ENCODE results near the gene CETP. TPM values are rescaled to one million over a fixed set of nuclear protein-coding genes. Genes with fewer than 3 reads are reported as not detected.
A peak's percentile ranks its signal among the peaks of the same experiment; 100 is the strongest.

Gene CETP
- total and polyA plus RNA-seq, 2 of the 13 experiments (the other 11 are each of a cell fraction or from before 2014, with no cell fraction given) = 0.31 to 9.8 TPM

- TF ChIP-seq GATAD1 (CRISPR knock-in tag; IDR thresholded peaks at IDR 0.05) = 0 out of 2 replicates have a peak, but pooled peaks have one; percentile 0
- TF ChIP-seq KAT7 (CRISPR knock-in tag; IDR thresholded peaks at IDR 0.05; ENCODE audit: borderline replicate concordance) = no peak
- TF ChIP-seq, protein P1, sequence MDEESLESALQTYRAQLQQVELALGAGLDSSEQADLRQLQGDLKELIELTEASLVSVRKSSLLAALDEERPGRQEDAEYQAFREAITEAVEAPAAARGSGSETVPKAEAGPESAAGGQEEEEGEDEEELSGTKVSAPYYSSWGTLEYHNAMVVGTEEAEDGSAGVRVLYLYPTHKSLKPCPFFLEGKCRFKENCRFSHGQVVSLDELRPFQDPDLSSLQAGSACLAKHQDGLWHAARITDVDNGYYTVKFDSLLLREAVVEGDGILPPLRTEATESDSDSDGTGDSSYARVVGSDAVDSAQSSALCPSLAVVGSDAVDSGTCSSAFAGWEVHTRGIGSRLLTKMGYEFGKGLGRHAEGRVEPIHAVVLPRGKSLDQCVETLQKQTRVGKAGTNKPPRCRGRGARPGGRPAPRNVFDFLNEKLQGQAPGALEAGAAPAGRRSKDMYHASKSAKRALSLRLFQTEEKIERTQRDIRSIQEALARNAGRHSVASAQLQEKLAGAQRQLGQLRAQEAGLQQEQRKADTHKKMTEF (CRISPR knock-in tag; IDR thresholded peaks at IDR 0.05) = no peak
- no peak for TF ChIP-seq NFATC3 (CRISPR knock-in tag; IDR thresholded peaks at IDR 0.05)
- TF ChIP-seq KDM3A (CRISPR knock-in tag; IDR thresholded peaks at IDR 0.05; ENCODE audit: low read depth) = no peak
- no peak for TF ChIP-seq REPIN1 (CRISPR knock-in tag; IDR thresholded peaks at IDR 0.05; ENCODE audit: borderline replicate concordance, low read depth)
- TF ChIP-seq FOSL1 (CRISPR knock-in tag; IDR thresholded peaks at IDR 0.05; ENCODE audit: borderline replicate concordance) = no peak
- TF ChIP-seq RFXAP (CRISPR knock-in tag; IDR thresholded peaks at IDR 0.05; ENCODE audit: borderline replicate concordance) = no peak
- no peak for TF ChIP-seq GTF3A (CRISPR knock-in tag; conservative IDR thresholded peaks at IDR 0.05)
- no peak for TF ChIP-seq ZC3H4 (CRISPR knock-in tag; IDR thresholded peaks at IDR 0.05; ENCODE audit: borderline replicate concordance)
- TF ChIP-seq ZFY (CRISPR knock-in tag; IDR thresholded peaks at IDR 0.05) = peak; percentile 28; the same call in 1 of the 2 replicates
- no peak for TF ChIP-seq ZNF720 (CRISPR knock-in tag; IDR thresholded peaks at IDR 0.05)
- TF ChIP-seq ZNF414 (CRISPR knock-in tag; IDR thresholded peaks at IDR 0.05) = no peak
- TF ChIP-seq, protein P2, sequence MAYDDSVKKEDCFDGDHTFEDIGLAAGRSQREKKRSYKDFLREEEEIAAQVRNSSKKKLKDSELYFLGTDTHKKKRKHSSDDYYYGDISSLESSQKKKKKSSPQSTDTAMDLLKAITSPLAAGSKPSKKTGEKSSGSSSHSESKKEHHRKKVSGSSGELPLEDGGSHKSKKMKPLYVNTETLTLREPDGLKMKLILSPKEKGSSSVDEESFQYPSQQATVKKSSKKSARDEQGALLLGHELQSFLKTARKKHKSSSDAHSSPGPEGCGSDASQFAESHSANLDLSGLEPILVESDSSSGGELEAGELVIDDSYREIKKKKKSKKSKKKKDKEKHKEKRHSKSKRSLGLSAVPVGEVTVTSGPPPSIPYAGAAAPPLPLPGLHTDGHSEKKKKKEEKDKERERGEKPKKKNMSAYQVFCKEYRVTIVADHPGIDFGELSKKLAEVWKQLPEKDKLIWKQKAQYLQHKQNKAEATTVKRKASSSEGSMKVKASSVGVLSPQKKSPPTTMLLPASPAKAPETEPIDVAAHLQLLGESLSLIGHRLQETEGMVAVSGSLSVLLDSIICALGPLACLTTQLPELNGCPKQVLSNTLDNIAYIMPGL (CRISPR knock-in tag; IDR thresholded peaks at IDR 0.05; ENCODE audit: borderline replicate concordance in 1 of 2, low read depth in 1 of 2) = no peak
- no peak for TF ChIP-seq KDM4B (CRISPR knock-in tag; IDR thresholded peaks at IDR 0.05)
- peak; percentile 17 for TF ChIP-seq ZFP36 (IDR thresholded peaks at IDR 0.05; ENCODE audit: borderline replicate concordance, low read depth, low read length, partially characterized antibody)
- TF ChIP-seq FIP1L1 (IDR thresholded peaks at IDR 0.05; ENCODE audit: borderline replicate concordance, insufficient read depth, low read depth, low read length) = no peak
- TF ChIP-seq NONO (IDR thresholded peaks at IDR 0.05) = no peak
- TF ChIP-seq NONO (CRISPR knock-in tag; conservative IDR thresholded peaks at IDR 0.05) = no peak; the same call in 1 of the 2 replicates
- no peak for TF ChIP-seq ZFX (CRISPR knock-in tag; IDR thresholded peaks at IDR 0.05; ENCODE audit: low read depth)
- no peak for TF ChIP-seq XRCC5 (optimal IDR thresholded peaks at IDR 0.05; ENCODE audit: low read length)
- TF ChIP-seq BCLAF1 (IDR thresholded peaks at IDR 0.05) = no peak
- no peak for TF ChIP-seq PTBP1 (IDR thresholded peaks at IDR 0.05; ENCODE audit: low read depth, low read length, poor library complexity, severe bottlenecking)
Observed at GRCh38 chr16:56965149-56966092, 3.7 kb downstream of the CETP start (continued).
